Measurements from ENCODE around the gene PERM1.

- TF ChIP-seq MAX (IDR thresholded peaks at IDR 0.05) (no peak), TEAD4 (IDR thresholded peaks at IDR 0.05) (no peak), REST (IDR thresholded peaks at IDR 0.05; ENCODE audit: low read depth) (no peak)
Observed at GRCh38 chr1:1020415-1021009, 38.6 kb upstream of the PERM1 start.
